Left colon (tissue), 2 donors: ENCODE data around the gene STRA6. TPM values are rescaled to one million over a fixed set of nuclear protein-coding genes. Genes with fewer than 3 reads are reported as not detected.

Source experiments
- total RNA-seq, 2 donors: library from RNA; stranded (reverse); fragmentation: NEBNext Ultra II Directional; extraction: Animal tissue kit (Norgen Biotek cat#: 25700); gene quantifications; one replicate each; pipeline ENCODE4 v1.2.1, GENCODE V29; 2021
- donor health status: DM: no; HTN: no; CAD: no.
- donor health status: DM: yes; HTN: yes; CAD: no.

The STRA6 gene
- total RNA-seq, 2 donors from 2014 or later = not detected

Other genes with a start within 250 kb of the STRA6 start
- 10 to 100 TPM; 10.9 to 15.4 TPM for gene STOML1, start 210.5 kb downstream of the STRA6 start, total RNA-seq
- gene PML, start 208.1 kb downstream of the STRA6 start, total RNA-seq = 10 to 100 TPM; 26.6 to 28.5 TPM
- gene GOLGA6A, start 120.2 kb downstream of the STRA6 start, total RNA-seq = not detected
- gene ISLR2, start 72.2 kb downstream of the STRA6 start, total RNA-seq = under 1 TPM; 0.52 to 0.89 TPM
- 10 to 100 TPM in 1 of 2 donors, 1 to 10 TPM in 1; 4.8 to 10.2 TPM for gene ISLR, start 29.1 kb downstream of the STRA6 start, total RNA-seq
- gene CCDC33, start 33.5 kb upstream of the STRA6 start, total RNA-seq = under 1 TPM in 1 of 2 donors, not detected in 1; 0.46 TPM
- gene CYP11A1, start 164.9 kb upstream of the STRA6 start, total RNA-seq = under 1 TPM in 1 of 2 donors, not detected in 1; 0.31 TPM
- 1 to 10 TPM in 1 of 2 donors, under 1 TPM in 1; 0.79 to 1.7 TPM for gene SEMA7A, start 231.2 kb upstream of the STRA6 start, total RNA-seq